ENCODE measurements around the gene AAK1. TPM values are rescaled to one million over a fixed set of nuclear protein-coding genes. Genes with fewer than 3 reads are reported as not detected.
A peak's percentile ranks its signal among the peaks of the same experiment; 100 is the strongest.

Gene AAK1
- polyA plus RNA-seq, 1 experiment, result 31.1 TPM

GRCh38 chr2:69583321-69583833, 60.2 kb downstream of the AAK1 start:
- ChIA-PET POLR2A (interaction anchor here (0.7 kb wide), 1 partner anchor 58 kb away, joined by 3 read pairs; no protein-coding TSS in a partner anchor), CTCF (interaction anchor here (0.5 to 2.2 kb wide), 2 partner anchors 18 to 66 kb away, joined by 4 to 13 read pairs; no protein-coding TSS in a partner anchor)
- no peak overlapping the region for H3K27ac ChIP-seq (ENCODE audit: low read depth, low read length)
- no peaks in the 10 kb centered on the region for H3K27me3 ChIP-seq (ENCODE audit: control insufficient read depth, insufficient read depth, low read length)
- no peak overlapping the region for H3K4me3 ChIP-seq (ENCODE audit: low read depth, low read length)
- no peak for TF ChIP-seq CTCF (IDR thresholded peaks at IDR 0.05; ENCODE audit: low read depth, low read length)
- no peaks in the 10 kb centered on the region for H3K9me3 ChIP-seq (ENCODE audit: control insufficient read depth, insufficient read depth, low read length)
- DNase-seq (ENCODE audit: low read depth, low spot score), result no peak

- no peak for TF ChIP-seq CTCF (IDR thresholded peaks at IDR 0.05; ENCODE audit: low read depth, low read length)
- no peaks in the 10 kb centered on the region for H3K27me3 ChIP-seq (ENCODE audit: control insufficient read depth, insufficient read depth, low read length)
- DNase-seq (ENCODE audit: low read depth, low spot score), result no peak
- no peaks in the 10 kb centered on the region for H3K9me3 ChIP-seq (ENCODE audit: control insufficient read depth, insufficient read depth, low read length)
- CTCF ChIA-PET, result interaction anchor here (1.0 to 2.2 kb wide), 3 partner anchors 17 to 57 kb away, joined by 3 to 13 read pairs (median 3); no protein-coding TSS in a partner anchor
- no peak overlapping the region for H3K4me3 ChIP-seq (ENCODE audit: low read depth, low read length)
- H3K27ac ChIP-seq (ENCODE audit: low read depth, low read length), result peak overlapping the region; percentile 31
- POLR2A ChIA-PET, result interaction anchor here (0.7 to 1.2 kb wide), 3 partner anchors 7 to 59 kb away, joined by 3 to 11 read pairs (median 3); no protein-coding TSS in a partner anchor
These were observed 60.9 kb downstream of the AAK1 start for GRCh38 chr2:69582582-69583176.

GRCh38 chr2:69581774-69582581, 61.6 kb downstream of the AAK1 start:
- Histone ChIP-seq H3K27me3 (ENCODE audit: control insufficient read depth, insufficient read depth, low read length) (no peaks in the 10 kb centered on the region), H3K27ac (ENCODE audit: low read depth, low read length) (no peak overlapping the region), H3K9me3 (ENCODE audit: control insufficient read depth, insufficient read depth, low read length) (no peaks in the 10 kb centered on the region), H3K4me3 (ENCODE audit: low read depth, low read length) (no peak overlapping the region)
- DNase-seq (ENCODE audit: low read depth, low spot score), result no peak
- CTCF ChIA-PET, result interaction anchor here (1.0 to 2.2 kb wide), 3 partner anchors 16 to 58 kb away, joined by 3 to 13 read pairs (median 3); no protein-coding TSS in a partner anchor
- POLR2A ChIA-PET, result interaction anchor here (0.7 to 1.2 kb wide), 2 partner anchors 8 to 9 kb away, joined by 3 to 11 read pairs; no protein-coding TSS in a partner anchor
- TF ChIP-seq CTCF (IDR thresholded peaks at IDR 0.05; ENCODE audit: low read depth, low read length), result no peak

GRCh38 chr2:69580486-69580885, 63.1 kb downstream of the AAK1 start:
- H3K27me3 ChIP-seq (ENCODE audit: control insufficient read depth, insufficient read depth, low read length), result no peaks in the 10 kb centered on the region
- H3K9me3 ChIP-seq (ENCODE audit: control insufficient read depth, insufficient read depth, low read length), result no peaks in the 10 kb centered on the region
- H3K4me3 ChIP-seq (ENCODE audit: low read depth, low read length), result no peak overlapping the region
- DNase-seq (ENCODE audit: low read depth, low spot score), result no peak
- ChIA-PET POLR2A (no interaction called here), CTCF (interaction anchor here (1.7 kb wide), 1 partner anchor 15 kb away, joined by 8 read pairs; no protein-coding TSS in a partner anchor)
- H3K27ac ChIP-seq (ENCODE audit: low read depth, low read length), result no peak overlapping the region
- no peak for TF ChIP-seq CTCF (IDR thresholded peaks at IDR 0.05; ENCODE audit: low read depth, low read length)
